RWPE2 (cell line): ENCODE measurements around the gene PER2.

Source experiments
- ATAC-seq: fragments of 200-7000 bp; cut with Tn5 transposase; 3 replicates; pipeline ENCODE4 v1.9.1; 2021; ENCODE audit warnings: low read depth
- DNase-seq: peaks from one replicate; pipeline ENCODE4 v3.0.0-alpha.2; 2020; ENCODE audit warnings: low spot score
- H3K27ac ChIP-seq: fragments of 450-650 bp; 2 replicates; pipeline ENCODE4 v1.5.1; 2017; ENCODE audit warnings: mild to moderate bottlenecking; ENCODE audit not compliant: poor library complexity, severe bottlenecking
- H3K27me3 ChIP-seq: fragments of 250-450 bp; sonication (Bioruptor Pico); 2 replicates; pipeline ENCODE4 v1.5.1; 2021; ENCODE audit warnings: mild to moderate bottlenecking, moderate library complexity; ENCODE audit not compliant: insufficient read depth, poor library complexity, severe bottlenecking
- H3K36me3 ChIP-seq: fragments of 250-450 bp; sonication (Bioruptor Pico); 2 replicates; pipeline ENCODE4 v1.5.1; 2020; ENCODE audit warnings: low read depth, mild to moderate bottlenecking, moderate library complexity
- H3K4me1 ChIP-seq: fragments of 250-450 bp; sonication (Bioruptor Pico); 2 replicates; pipeline ENCODE4 v1.5.1; 2021; ENCODE audit warnings: mild to moderate bottlenecking, moderate library complexity; ENCODE audit not compliant: insufficient read depth, poor library complexity, severe bottlenecking
- H3K4me3 ChIP-seq: fragments of 250-450 bp; sonication (Bioruptor Pico); 2 replicates; pipeline ENCODE4 v1.5.1; 2021; ENCODE audit warnings: mild to moderate bottlenecking, moderate library complexity; ENCODE audit not compliant: severe bottlenecking
- H3K9me3 ChIP-seq: fragments of 250-450 bp; sonication (Bioruptor Pico); 2 replicates; pipeline ENCODE4 v1.5.1; 2021; ENCODE audit warnings: mild to moderate bottlenecking, moderate library complexity; ENCODE audit not compliant: severe bottlenecking
- TF ChIP-seq, protein P1 (sequence below): fragments of 450-650 bp; IDR thresholded peaks from one replicate; pipeline ENCODE4 v1.5.1; 2017; ENCODE audit warnings: mild to moderate bottlenecking, moderate library complexity; ENCODE audit not compliant: poor library complexity, severe bottlenecking

PER2 gene

DNA sequence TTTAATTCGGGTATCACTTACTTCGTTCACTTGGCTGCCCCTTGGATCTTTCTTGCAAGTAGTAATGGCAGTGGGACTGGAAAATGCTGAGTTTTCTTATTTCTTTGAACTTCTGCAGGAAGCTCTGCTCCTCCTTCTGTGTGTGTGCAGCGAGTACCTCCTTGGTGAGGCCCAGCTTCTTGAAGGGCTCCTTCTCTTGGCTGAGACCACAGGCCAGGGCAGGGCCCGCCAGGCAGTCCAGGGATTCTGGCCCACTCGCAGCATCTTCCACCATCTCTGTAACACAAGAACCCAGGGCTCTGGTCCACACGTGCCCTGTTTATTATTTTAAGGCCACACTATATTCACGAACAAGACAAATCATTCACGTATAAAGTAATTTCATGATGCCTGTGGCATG lies 32.8 kb downstream of the PER2 start:
- Histone ChIP-seq H3K27me3 (no peaks in the 10 kb centered on the region), H3K9me3 (no peaks in the 10 kb centered on the region), H3K36me3 (peaks cover 59% of the 10 kb centered on the region), H3K27ac (no peak overlapping the region), H3K4me3 (no peak overlapping the region), H3K4me1 (no peaks in the 10 kb centered on the region)
- DNase-seq (no peak), ATAC-seq (no peak)
- TF ChIP-seq, protein P1, sequence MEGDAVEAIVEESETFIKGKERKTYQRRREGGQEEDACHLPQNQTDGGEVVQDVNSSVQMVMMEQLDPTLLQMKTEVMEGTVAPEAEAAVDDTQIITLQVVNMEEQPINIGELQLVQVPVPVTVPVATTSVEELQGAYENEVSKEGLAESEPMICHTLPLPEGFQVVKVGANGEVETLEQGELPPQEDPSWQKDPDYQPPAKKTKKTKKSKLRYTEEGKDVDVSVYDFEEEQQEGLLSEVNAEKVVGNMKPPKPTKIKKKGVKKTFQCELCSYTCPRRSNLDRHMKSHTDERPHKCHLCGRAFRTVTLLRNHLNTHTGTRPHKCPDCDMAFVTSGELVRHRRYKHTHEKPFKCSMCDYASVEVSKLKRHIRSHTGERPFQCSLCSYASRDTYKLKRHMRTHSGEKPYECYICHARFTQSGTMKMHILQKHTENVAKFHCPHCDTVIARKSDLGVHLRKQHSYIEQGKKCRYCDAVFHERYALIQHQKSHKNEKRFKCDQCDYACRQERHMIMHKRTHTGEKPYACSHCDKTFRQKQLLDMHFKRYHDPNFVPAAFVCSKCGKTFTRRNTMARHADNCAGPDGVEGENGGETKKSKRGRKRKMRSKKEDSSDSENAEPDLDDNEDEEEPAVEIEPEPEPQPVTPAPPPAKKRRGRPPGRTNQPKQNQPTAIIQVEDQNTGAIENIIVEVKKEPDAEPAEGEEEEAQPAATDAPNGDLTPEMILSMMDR: no peak

DNA sequence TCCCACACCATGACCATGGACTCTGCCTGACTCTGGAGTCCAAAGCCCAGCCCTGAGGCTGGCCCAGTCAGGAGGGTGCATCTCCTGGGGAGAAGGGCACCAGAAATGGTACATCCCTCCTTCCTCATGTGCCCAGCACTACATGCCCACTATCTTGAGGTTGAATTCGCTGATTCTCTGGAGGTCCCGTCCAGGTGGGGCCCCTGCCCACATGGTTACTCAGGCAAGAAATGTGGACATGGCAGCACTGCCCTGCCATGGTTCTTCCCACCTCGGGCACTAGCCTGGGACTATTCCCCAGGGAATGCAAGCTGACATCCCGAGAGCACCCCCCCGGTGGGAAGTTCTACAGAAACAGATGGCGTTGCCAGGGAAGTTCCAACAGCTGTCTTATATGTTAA lies 33.3 kb downstream of the PER2 start:
- Histone ChIP-seq H3K27ac (no peak overlapping the region), H3K27me3 (no peaks in the 10 kb centered on the region), H3K9me3 (no peaks in the 10 kb centered on the region), H3K36me3 (peaks cover 54% of the 10 kb centered on the region), H3K4me1 (no peaks in the 10 kb centered on the region), H3K4me3 (no peak overlapping the region)
- TF ChIP-seq, protein P1: no peak
- ATAC-seq (no peak), DNase-seq (no peak)

DNA sequence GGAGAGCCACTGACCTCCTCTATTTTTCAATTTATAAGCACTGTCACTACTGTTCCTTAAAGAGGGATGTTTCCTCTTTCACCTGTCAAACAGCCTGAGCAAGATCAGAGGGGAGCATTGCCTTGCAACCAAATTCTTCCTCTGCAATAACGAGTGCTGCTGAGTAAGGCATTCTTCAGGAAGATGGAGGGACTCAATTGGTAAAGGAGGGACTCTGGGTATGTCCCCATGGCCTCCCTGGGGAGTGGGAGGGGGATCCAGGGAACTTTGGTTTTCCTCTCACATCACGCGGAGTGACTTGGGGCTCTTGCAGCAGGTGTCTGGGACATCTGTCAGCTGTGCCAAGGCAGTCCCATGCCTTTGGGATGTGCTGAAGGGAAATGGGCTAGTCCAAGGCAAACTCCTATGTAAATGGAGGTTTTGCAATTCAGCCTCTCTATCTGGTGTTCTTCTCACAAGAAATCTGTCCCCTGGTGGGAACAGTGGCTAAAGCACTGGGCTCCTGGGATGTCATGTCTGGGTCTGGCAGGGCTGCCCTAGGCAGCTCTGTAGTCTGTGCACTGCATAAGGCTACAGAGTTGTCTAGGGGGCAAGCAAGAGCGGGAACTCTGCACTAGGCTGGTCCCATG lies 34.2 kb downstream of the PER2 start:
- Histone ChIP-seq H3K4me3 (no peak overlapping the region), H3K27me3 (no peaks in the 10 kb centered on the region), H3K9me3 (no peaks in the 10 kb centered on the region), H3K36me3 (peaks cover 48% of the 10 kb centered on the region), H3K27ac (no peak overlapping the region), H3K4me1 (no peaks in the 10 kb centered on the region)
- TF ChIP-seq, protein P1: no peak
- ATAC-seq (no peak), DNase-seq (no peak)

DNA sequence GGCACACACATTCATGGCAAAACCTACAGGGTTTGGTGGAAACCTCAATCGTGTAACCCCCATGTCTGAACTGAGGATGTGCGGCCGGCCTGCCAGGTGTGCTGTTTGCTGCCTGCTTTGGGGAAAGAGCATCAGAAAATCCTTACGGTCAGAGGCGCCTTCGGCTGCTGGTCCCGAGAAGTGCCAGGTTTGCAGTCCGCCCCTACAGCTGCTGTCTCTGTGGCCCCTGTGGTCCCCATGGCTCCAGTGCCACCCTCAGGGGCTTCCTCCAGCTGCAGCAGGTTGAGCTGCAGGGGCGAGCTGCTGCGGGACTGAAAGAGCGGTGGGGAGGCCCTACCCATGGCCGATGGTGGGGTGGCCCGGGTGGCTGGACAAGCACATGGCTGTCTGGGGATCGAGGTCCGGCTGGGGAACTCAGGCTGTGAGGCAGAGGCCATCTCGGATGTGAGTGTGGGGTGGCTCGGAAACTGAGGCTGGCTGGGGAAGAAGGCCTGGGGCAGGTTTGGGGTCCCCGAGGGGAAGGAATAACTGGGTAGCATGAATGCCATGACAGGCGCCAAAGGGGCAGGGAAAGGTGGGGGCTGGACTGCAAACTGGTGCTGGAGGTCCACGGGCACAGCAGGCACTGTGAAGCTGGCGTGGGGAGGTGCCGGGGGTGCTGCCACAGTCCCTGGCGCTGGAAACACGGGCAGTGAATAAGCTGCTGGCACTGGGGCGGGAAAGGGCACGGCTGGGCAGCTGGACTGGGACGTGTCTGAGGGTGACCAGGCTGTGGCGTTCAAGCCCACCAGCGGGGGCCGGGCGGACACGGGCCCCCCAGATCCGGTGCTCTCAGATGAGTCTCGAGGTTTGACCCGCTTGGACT lies 35.4 kb downstream of the PER2 start:
- DNase-seq: no peak
- Histone ChIP-seq H3K4me1 (no peaks in the 10 kb centered on the region), H3K27me3 (no peaks in the 10 kb centered on the region), H3K4me3 (no peak overlapping the region), H3K36me3 (peaks cover 42% of the 10 kb centered on the region), H3K27ac (no peak overlapping the region), H3K9me3 (no peaks in the 10 kb centered on the region)
- TF ChIP-seq, protein P1: no peak
- ATAC-seq: no peak

DNA sequence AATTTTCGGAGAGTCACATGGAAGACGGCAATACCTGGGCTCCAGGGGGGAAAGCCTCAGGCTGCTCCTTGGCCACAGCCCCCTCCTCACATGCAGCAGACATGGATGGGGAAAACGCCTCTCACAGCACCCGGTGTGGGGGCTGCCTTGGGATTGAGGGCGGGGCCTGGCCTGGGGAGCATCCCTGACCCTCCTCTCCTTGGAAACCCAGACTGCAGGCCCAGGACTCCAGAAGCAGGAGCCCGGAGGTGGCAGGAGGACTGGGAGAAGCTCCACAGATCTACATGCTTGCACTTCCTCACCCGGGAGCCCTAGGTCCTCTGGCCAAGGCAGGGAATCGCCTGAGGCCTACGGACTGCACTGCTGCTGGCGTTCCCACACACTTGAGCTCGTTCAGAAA lies 36.4 kb downstream of the PER2 start:
- DNase-seq (no peak), ATAC-seq (no peak)
- TF ChIP-seq, protein P1: no peak
- Histone ChIP-seq H3K9me3 (no peaks in the 10 kb centered on the region), H3K4me1 (no peaks in the 10 kb centered on the region), H3K4me3 (no peak overlapping the region), H3K36me3 (peaks cover 34% of the 10 kb centered on the region), H3K27ac (no peak overlapping the region), H3K27me3 (no peaks in the 10 kb centered on the region)
